Body of pancreas (tissue), 4 donors: ENCODE results near the gene PRSS53.

ENCODE experiments used
- POLR2A ChIP-seq, 3 donors: fragments of 450-650 bp; IDR thresholded peaks; one replicate each; pipeline ENCODE4 v1.6.1; 2016; ENCODE audit warnings: antibody characterized with exemption in 3 of 3, mild to moderate bottlenecking in 2 of 3
- TF ChIP-seq, protein P1 (sequence below), 7 experiments: fragments of 450-650 bp in 4 of 7; fragments of 200-600 bp in 3 of 7; sonication (generic) in 3 of 7; IDR thresholded peaks; one replicate each; pipeline ENCODE4 v1.5.1; 2016 to 2019; ENCODE audit warnings: antibody characterized with exemption in 7 of 7

DNA sequence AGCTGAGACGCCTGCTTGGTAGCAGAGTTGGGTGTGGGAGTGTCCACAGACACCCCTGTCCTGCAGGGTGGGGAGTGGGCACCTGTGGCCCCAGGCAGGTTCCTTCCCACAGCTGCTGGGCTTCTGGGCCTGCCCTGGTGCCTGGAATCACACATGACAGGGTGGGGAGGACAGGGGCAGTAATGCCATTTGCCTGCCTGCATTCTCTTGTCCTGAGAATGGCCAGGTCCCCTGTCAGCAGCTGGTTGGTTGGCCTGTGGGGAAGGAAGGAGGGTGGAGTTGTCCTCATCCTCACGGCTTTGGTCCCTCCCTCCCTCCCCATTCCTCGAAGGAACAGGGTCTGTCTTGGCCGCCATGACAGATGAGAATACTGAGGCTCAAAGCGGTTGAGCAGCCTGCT lies 5.2 kb downstream of the PRSS53 start:
- no peak for TF ChIP-seq POLR2A (IDR thresholded peaks at IDR 0.05)
- TF ChIP-seq, protein P1, sequence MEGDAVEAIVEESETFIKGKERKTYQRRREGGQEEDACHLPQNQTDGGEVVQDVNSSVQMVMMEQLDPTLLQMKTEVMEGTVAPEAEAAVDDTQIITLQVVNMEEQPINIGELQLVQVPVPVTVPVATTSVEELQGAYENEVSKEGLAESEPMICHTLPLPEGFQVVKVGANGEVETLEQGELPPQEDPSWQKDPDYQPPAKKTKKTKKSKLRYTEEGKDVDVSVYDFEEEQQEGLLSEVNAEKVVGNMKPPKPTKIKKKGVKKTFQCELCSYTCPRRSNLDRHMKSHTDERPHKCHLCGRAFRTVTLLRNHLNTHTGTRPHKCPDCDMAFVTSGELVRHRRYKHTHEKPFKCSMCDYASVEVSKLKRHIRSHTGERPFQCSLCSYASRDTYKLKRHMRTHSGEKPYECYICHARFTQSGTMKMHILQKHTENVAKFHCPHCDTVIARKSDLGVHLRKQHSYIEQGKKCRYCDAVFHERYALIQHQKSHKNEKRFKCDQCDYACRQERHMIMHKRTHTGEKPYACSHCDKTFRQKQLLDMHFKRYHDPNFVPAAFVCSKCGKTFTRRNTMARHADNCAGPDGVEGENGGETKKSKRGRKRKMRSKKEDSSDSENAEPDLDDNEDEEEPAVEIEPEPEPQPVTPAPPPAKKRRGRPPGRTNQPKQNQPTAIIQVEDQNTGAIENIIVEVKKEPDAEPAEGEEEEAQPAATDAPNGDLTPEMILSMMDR (IDR thresholded peaks at IDR 0.05), result no peak
